Stimulated activated CD8-positive, alpha-beta memory T cell treated with anti-CD3 and anti-CD28 coated beads, Interleukin-2, amount 100 ng/mL, for 1 hour (primary cell): ENCODE results near the gene SULT2B1.
"Not testable (repeated sequence)": the region's sequence is repeated elsewhere in the genome, so short reads cannot be mapped to it uniquely, and the experiment has no call there.

Experiments used
- DNase-seq, 2 donors: peaks; one replicate each; pipeline ENCODE4 v3.0.0-alpha.2; 2020; ENCODE audit warnings: low read depth in 2 of 2

The SULT2B1 gene

DNA sequence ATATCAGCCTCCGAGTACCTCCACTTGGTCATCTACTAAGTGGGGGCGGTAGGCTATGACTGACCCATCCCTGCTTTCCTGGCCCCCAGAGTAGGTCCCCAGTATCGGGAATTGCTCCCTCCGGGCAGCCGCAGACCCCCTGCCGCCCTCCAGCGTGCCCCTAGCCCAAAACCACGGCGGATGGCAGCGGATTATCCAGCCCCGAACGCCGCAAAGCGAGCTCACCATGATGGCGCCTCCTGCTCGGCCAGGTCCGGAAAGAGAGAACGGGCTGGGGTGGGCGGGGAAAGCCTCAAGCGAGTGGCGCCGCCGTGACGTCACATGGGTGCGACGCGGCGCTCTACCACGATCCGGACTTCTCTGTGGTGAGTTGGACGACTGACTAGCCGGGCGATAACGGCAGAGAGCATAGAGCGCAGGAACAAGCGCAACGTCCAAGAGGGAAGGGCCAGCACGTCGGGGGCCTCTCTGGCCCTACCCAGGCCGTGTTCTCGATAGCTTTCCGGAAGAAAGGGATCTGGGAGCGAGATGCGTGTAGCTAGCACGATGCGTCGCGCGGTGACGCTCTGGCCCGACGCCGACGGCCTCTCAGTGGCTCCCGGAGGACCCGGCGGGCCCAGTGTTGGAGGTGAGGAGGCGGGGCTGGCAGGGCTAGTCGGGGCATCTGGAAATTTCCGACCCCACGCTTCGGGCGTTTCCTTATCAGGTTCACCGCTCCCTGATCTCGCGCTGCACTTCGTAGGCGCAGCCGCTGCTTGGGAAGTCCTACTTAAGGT lies 67.1 kb downstream of the SULT2B1 start, which contains the start of the genes RPL18 and SPHK2:
Gene RPL18, minus strand, starts transcription at position 263 of the 776 bp plus-strand sequence. Its CDS starts 35 bp downstream, at position 228.
Gene SPHK2, plus strand, starts transcription at position 591 of the 776 bp plus-strand sequence. CDS start 1,009 bp downstream, outside the sequence.
- DNase-seq, result peak; percentile 92 to 94

DNA sequence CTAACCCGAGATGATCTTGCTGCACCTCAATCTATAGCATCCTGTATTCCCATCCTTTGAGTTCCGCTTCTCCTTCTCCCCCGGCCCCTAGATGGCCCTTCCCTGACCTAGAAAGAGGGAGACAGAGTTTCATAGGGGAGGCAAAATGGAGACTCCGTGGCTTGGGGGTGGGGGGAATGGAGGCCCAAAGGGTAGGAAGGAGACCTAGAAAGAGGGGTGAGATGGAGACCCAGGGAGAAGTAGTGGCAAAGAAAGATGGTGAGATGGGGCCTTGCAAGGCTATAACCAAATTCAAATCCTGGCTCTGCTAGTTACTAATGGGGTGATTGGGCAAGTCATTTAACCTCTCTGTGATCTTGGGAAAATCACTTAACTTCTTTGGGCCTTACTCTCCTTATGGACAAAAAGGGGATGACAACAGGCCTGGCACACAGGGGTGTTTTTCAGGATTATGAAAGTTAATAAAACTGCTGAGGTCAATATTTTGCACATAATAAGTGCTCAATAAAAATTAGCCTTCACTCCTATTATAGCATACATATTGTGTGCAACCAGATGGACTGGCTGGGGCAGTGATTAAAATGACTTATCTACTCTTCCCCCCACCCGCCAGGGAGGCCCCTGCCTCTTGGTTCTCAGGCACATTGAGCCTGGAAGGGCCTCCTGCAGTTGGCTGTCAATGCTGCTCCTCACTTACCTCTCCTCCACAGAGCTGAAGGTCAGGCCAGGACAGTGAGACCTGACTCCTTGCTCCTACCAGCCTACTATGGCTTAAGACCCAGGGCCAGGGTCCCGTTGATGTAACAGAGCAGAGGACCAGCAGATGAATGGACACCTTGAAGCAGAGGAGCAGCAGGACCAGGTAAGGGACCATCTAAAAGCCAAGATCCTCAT lies 68.0 kb downstream of the SULT2B1 start:
- DNase-seq, result no peak

DNA sequence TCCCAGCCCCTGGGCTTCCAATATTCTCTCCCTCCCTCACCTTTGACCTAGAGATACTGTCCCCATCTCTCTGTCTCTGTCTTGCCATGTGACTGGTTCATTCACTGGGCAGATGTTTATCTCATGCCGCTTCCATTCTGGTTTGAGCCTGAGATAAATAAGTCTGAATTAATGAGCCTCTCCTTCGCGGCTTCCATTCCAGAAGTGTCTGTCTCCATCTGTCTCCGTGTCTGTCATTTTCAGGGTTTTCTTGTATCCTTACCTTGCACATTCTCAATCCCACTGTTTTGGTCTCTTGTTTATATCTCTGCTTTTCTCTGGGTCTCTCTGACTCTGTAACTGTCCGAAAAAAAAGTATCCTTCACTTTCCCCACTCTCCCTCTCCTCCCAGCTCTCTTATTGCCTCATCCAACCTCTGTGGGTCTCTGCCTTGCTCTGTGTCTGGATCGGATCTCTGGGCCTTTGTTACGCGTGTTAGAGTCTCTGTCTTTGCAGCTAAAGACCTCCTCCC lies 71.6 kb downstream of the SULT2B1 start:
- no peak for DNase-seq

DNA sequence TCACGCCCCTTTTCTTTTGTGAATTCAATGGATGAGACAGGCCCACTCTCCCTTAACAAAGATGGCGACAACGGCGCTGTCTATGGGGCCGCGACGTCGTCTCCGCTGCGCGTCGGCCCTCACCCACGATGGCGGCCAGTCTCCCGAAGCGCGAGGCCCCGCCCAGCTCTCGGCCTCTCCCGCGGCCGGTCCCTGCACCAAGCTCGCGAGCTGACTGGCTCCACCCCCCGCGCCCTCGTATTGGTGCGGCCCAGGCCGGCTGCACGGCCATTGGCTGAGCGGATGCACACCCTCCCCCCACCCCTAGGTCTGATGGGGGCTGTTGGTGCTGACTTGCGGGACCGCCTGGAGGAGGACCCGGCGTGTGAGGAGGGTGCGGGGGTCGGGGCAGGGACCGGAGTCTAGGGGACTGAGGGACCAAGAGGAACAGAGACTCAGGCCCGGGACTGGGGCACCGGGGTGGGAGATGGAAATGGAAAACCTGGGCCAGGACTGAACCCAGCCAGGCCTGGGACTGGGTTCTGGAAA lies 72.2 kb downstream of the SULT2B1 start:
- peak; percentile 86 to 92 for DNase-seq

DNA sequence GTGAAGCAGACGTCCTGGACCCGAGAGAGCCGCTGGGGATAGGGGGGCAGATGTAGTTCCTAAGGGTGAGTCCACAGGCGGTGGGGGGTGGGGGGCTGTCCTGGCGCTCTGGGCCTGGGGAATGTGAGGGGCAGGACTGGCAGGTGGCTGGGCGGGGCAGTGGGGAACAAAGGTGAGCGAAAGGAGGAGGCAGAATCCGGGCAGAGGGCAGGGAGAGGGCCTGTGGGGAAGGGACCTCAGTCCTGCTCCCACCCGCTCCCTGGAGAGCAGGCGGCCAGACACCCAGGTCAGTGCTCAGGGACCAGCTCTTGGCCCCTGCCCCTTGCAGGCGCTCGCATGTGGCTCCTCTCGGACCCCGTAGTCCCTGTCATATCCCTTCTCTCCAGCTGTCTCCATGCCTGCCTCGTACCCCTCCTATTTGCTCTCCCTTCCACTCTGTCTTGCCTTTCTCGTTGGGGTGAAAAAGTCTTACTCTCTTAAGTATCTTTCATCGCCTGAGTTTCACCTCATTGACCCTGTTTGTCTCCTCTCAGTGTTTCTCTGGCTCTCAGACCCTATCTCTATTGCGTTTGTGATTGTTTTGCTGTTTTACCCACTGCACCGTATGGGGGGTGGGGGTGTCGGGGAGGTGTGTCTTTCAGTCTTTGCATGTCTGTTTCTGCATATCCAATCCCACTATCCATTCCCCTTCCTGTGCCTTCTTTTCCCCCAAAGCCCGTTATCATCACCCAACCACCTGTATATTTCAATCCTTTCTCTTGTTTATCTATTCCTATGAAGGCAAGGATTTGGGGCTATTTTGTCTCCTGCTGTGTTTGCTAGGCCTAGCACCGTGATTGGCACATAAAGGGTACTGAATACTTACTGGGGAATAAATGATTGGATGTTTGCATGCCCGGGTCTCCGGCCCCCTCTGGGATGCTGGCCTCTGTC lies 73.1 kb downstream of the SULT2B1 start:
- DNase-seq, result no peak

DNA sequence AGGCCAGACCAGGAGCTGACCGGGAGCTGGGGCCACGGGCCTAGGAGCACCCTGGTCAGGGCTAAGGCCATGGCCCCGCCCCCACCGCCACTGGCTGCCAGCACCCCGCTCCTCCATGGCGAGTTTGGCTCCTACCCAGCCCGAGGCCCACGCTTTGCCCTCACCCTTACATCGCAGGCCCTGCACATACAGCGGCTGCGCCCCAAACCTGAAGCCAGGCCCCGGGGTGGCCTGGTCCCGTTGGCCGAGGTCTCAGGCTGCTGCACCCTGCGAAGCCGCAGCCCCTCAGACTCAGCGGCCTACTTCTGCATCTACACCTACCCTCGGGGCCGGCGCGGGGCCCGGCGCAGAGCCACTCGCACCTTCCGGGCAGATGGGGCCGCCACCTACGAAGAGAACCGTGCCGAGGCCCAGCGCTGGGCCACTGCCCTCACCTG lies 73.9 kb downstream of the SULT2B1 start:
- DNase-seq, result no peak

DNA sequence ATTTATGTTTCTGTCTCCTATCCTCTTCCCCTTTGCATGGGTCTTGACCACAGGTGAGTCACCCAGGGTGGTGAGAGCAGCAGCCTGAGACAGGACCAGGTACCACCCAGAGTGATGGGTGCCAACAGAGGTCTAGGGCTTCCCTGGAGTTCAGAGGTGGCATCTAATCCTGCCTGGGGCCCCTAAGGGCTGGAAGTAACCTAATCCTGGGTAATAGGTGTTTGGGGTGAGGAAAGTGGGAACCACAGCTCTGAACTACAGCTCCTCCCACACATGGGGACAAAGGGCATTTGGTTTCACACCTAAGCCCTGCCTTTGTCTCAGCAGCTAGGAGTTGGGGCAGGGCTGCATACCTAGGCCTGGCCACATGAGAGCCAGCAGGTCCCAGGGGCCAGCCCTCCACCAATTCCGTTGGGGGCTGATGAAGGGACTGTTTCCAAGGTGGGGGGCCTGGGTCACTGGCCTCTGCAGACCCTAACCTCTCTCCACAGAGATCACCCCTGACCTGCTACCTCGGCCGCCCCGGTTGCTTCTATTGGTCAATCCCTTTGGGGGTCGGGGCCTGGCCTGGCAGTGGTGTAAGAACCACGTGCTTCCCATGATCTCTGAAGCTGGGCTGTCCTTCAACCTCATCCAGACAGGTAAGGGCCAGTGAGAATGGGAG lies 75.4 kb downstream of the SULT2B1 start:
- no peak for DNase-seq

DNA sequence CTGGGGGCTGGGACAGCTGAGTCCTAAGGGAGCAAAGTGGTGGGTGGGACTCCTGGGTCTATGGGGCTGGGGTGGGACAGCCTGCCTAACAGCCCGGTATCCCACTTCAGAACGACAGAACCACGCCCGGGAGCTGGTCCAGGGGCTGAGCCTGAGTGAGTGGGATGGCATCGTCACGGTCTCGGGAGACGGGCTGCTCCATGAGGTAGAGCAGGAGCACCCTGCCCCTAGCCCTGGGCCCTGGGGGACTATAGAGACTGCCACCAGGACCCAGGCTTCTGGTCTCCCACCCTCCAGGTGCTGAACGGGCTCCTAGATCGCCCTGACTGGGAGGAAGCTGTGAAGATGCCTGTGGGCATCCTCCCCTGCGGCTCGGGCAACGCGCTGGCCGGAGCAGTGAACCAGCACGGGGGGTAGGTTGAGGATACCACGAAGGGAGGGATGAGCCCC lies 75.9 kb downstream of the SULT2B1 start:
- no peak for DNase-seq

DNA sequence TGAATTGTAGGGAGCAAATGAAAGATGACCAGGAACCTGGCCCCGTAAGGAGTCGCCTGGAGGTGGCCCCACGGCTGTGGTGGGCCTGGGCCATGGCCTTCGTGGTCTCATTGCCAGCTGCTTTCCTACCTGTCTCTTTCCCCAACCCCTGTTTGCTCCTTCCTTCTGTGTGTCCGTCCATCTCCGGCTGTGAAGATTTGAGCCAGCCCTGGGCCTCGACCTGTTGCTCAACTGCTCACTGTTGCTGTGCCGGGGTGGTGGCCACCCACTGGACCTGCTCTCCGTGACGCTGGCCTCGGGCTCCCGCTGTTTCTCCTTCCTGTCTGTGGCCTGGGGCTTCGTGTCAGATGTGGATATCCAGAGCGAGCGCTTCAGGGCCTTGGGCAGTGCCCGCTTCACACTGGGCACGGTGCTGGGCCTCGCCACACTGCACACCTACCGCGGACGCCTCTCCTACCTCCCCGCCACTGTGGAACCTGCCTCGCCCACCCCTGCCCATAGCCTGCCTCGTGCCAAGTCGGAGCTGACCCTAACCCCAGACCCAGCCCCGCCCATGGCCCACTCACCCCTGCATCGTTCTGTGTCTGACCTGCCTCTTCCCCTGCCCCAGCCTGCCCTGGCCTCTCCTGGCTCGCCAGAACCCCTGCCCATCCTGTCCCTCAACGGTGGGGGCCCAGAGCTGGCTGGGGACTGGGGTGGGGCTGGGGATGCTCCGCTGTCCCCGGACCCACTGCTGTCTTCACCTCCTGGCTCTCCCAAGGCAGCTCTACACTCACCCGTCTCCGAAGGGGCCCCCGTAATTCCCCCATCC lies 76.7 kb downstream of the SULT2B1 start:
- DNase-seq, result no peak

DNA sequence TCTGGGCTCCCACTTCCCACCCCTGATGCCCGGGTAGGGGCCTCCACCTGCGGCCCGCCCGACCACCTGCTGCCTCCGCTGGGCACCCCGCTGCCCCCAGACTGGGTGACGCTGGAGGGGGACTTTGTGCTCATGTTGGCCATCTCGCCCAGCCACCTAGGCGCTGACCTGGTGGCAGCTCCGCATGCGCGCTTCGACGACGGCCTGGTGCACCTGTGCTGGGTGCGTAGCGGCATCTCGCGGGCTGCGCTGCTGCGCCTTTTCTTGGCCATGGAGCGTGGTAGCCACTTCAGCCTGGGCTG lies 77.3 kb downstream of the SULT2B1 start:
- no peak for DNase-seq

DNA sequence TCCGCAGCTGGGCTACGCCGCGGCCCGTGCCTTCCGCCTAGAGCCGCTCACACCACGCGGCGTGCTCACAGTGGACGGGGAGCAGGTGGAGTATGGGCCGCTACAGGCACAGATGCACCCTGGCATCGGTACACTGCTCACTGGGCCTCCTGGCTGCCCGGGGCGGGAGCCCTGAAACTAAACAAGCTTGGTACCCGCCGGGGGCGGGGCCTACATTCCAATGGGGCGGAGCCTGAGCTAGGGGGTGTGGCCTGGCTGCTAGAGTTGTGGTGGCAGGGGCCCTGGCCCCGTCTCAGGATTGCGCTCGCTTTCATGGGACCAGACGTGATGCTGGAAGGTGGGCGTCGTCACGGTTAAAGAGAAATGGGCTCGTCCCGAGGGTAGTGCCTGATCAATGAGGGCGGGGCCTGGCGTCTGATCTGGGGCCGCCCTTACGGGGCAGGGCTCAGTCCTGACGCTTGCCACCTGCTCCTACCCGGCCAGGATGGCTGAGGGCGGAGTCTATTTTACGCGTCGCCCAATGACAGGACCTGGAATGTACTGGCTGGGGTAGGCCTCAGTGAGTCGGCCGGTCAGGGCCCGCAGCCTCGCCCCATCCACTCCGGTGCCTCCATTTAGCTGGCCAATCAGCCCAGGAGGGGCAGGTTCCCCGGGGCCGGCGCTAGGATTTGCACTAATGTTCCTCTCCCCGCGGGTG lies 77.8 kb downstream of the SULT2B1 start:
- DNase-seq, result no peak

DNA sequence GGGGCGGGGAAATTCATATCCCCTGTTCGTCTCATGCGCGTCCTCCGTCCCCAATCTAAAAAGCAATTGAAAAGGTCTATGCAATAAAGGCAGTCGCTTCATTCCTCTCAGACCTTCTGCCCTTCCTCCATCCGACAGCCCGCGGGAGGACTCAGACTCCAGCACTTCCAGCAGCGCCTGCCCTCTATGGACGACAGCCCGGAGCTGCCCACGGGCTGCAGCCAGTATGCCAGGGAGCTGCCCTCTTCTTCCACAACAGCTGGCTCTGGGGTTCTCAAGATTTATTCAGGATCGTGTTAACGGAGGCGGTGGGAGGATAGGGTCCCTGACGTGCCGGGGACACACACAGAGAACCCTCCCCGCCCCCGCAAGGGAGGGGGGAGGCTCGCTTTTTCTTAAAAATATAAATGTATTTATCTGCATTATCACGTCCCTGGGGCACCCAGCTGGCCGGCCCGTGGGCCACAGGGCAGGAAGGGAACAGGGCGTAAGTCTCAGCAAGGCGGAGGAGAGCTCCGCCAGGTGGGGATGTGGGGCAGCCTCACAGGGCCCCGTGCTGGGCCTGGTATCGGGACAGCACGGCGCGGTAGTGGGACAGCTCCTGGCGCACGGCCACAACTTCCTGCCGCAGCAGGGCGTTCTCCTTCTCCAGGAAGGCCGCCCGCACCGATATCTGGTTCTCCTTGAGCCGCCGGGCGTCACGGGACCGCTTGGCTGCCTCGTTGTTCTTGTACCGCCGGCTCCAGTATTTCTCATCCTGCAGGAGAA lies 78.5 kb downstream of the SULT2B1 start:
- DNase-seq, result no peak

DNA sequence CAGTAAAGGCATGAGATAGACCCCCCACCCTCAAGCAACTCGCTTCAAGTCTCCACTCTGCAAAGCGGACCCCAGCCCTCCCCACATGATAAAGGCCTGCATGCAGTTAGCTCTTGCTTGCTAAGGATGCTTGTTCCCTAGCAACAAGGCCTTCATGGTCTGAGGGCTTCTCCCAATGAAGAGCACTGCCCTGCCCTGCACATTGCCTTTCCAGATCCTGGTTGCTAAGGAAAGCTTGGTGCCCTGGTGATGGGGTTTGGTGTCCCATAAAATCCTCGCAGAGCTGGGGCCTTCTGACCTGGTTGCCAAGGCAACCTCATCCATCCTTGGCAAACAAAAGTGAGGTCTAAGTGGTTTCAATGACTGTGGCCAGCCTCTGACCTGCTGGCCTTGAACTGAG lies 79.3 kb downstream of the SULT2B1 start:
- no peak for DNase-seq

DNA sequence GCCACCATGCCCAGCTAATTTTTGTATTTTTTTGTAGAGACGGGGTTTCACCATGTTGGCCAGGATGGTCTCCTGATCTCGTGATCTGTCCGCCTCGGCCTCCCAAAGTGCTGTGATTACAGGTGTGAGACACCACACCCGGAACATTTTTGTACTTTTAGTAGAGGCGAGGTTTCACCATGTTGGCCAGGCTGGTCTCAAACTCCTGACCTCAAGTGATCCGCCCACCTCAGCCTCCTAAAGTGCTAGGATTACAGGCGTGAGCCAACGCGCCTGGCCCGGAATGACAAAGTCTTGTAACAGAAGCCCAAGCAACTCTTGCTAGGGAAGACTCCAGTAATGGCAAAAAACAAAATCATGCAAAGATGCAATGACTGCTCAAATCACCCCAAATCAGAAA lies 80.3 kb downstream of the SULT2B1 start:
- DNase-seq, result not testable (repeated sequence)

DNA sequence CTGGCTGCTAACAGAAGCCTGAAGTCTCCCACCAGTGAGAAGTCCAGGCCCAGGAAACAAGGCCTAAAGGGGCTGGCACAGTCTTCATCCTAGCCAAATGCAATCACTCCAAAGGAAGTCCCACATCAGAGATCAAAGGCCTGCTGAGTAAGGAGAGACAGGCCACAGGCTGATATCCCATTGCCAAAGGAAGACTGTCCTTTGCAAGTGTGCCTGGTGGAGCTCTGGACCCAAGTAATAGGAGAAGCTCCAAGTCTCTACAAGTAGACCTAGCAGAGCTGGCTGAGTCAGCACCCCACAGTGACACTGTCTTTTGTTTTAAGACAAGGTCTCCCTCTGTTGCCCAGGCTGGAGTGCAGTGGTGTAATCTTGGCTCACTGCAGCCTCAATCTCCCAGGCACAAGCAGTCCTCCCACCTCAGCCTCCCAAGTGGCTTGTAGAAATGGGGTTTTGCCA lies 80.7 kb downstream of the SULT2B1 start:
- no peak for DNase-seq

DNA sequence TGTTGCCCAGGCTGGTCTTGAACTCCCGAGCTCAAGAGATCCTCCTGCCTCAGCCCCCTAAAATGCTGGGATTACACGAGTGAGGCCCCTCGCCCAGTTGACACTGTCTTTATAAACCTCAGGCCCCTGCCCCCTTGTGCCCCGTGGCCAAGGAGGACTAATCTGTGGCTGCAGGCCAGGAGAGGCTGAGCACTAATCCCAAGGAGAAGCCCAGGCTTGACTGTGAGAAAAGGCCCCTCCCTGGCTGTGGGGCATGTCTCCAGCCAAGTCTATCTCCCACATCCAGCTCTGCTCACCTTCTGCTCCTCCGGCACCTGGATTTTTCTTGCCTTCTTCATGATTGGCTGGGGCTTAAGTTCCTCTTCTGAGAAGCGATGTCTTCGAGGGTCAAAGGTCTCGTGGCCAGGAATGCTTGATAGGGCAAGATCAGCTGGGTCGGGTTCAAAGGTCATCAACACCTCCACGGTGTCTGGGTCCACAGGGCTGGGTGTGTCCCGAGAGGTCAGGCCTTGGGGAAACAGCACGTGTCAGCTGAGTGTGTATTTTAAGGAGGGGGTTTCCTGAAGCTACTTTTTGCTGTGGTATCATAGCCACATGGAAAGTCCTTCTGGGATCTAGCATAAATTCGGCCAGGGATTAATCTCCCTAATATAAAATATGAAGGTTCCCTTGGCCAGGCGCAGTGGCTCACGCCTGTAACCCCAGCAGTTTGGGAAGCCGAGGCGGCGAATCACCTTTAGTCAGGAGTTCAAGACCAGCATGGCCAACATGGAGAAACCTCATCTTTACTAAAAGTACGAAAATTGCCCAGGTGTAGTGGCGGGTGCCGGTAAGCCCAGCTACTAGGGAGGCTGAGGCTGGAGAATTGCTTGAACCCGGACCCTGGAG lies 81.4 kb downstream of the SULT2B1 start:
- no peak for DNase-seq

DNA sequence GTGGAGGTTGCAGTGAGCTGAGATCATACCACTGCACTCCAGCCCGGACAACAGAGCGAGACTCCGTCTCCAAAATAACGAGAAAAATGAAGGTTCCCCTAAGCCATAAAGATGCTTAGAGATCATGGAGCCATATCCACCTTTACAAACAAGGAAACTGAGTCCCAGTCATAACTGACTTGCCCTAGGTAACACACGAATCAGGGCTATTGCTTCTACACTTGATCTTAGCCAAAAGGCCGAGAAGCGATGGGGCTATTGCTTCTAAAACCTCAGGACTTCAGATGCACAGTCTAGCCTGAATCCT lies 82.0 kb downstream of the SULT2B1 start:
- no peak for DNase-seq
